ENCODE data around the gene OLFM2. TPM values are rescaled to one million over a fixed set of nuclear protein-coding genes. Genes with fewer than 3 reads are reported as not detected.

Gene OLFM2
- total and polyA plus RNA-seq, 9 of the 15 experiments (the other 6 are each of a cell fraction or from before 2014, with no cell fraction given) = 0.10 to 0.33 (median 0.23) TPM; not detected in 4

- TF ChIP-seq ZBTB9 (CRISPR knock-in tag; IDR thresholded peaks at IDR 0.05) (no peak), USF2 (CRISPR knock-in tag; IDR thresholded peaks at IDR 0.05) (no peak; the same call in 1 of the 2 replicates), MCM7 (IDR thresholded peaks at IDR 0.05) (no peak), HDAC3 (IDR thresholded peaks at IDR 0.05; ENCODE audit: borderline replicate concordance, partially characterized antibody) (no peak), SPI1 (IDR thresholded peaks at IDR 0.05; ENCODE audit: borderline replicate concordance, low read depth, low read length) (no peak), E2F6 (IDR thresholded peaks at IDR 0.05; ENCODE audit: borderline replicate concordance in 1 of 2, extremely low read depth in 1 of 2, insufficient read depth in 1 of 2, insufficient read length in 1 of 2, low read depth in 1 of 2, low read length in 1 of 2, poor library complexity in 1 of 2, severe bottlenecking in 1 of 2) (peak in 1 of 2 experiments; percentile 43), CREM (IDR thresholded peaks at IDR 0.05; ENCODE audit: low read depth) (peak; percentile 59; the same call in 1 of the 2 replicates), JUNB (CRISPR knock-in tag; conservative IDR thresholded peaks at IDR 0.05) (no peak), NRF1 (conservative IDR thresholded peaks at IDR 0.05 in 1 of 2, IDR thresholded peaks at IDR 0.05 in 1 of 2) (no peak), SMARCA5 (IDR thresholded peaks at IDR 0.05) (no peak), GABPA (tag; conservative IDR thresholded peaks at IDR 0.05; ENCODE audit: low read depth) (no peak), CTCF (IDR thresholded peaks at IDR 0.05 in 2 of 3, conservative IDR thresholded peaks at IDR 0.05 in 1 of 3; ENCODE audit: insufficient read depth in 2 of 3, low read depth in 1 of 3, low read length in 3 of 3) (peak; percentile 70 to 78 (median 74)), GMEB1 (CRISPR knock-in tag; IDR thresholded peaks at IDR 0.05) (no peak), PHF20 (IDR thresholded peaks at IDR 0.05; ENCODE audit: partially characterized antibody) (no peak), HLTF (IDR thresholded peaks at IDR 0.05) (no peak), ESRRB (CRISPR knock-in tag; IDR thresholded peaks at IDR 0.05; ENCODE audit: borderline replicate concordance) (no peak), ZBTB8A (IDR thresholded peaks at IDR 0.05; ENCODE audit: partially characterized antibody) (no peak), ZNF766 (CRISPR knock-in tag; conservative IDR thresholded peaks at IDR 0.05) (no peak), JUN (IDR thresholded peaks at IDR 0.05; ENCODE audit: borderline replicate concordance, low read depth, low read length) (peak; percentile 39; the same call in 1 of the 2 replicates), JUN (CRISPR knock-in tag; IDR thresholded peaks at IDR 0.05; ENCODE audit: borderline replicate concordance) (no peak), SMC3 (conservative IDR thresholded peaks at IDR 0.05; ENCODE audit: insufficient read depth, low read depth, low read length) (peak; percentile 59; the same call in 1 of the 2 replicates), RBM15 (IDR thresholded peaks at IDR 0.05; ENCODE audit: insufficient read depth, low read length) (no peak)
Observed at GRCh38 chr19:9847087-9847671, 89.1 kb downstream of the OLFM2 start (continued).
